Breast epithelium (tissue), 3 donors: Measurements from ENCODE around the gene PDSS2.

Source experiments
- POLR2A ChIP-seq: fragments of 450-650 bp; IDR thresholded peaks from one replicate; pipeline ENCODE4 v1.6.1; 2016; ENCODE audit warnings: antibody characterized with exemption, mild to moderate bottlenecking, moderate library complexity
- POLR2AphosphoS5 ChIP-seq, 3 donors: sonication (generic); formaldehyde crosslinking; IDR thresholded peaks; one replicate each; pipeline ENCODE4 v1.6.1; 2017; ENCODE audit warnings: antibody characterized with exemption in 3 of 3
- TF ChIP-seq, protein P1 (sequence below), 3 donors: fragments of 450-650 bp; IDR thresholded peaks; one replicate each; pipeline ENCODE4 v1.5.1; 2016 to 2017; ENCODE audit warnings: antibody characterized with exemption in 3 of 3, mild to moderate bottlenecking in 3 of 3, moderate library complexity in 3 of 3

- TF ChIP-seq POLR2A (no peak), POLR2AphosphoS5 (IDR thresholded peaks at IDR 0.05) (no peak)
- TF ChIP-seq, protein P1, sequence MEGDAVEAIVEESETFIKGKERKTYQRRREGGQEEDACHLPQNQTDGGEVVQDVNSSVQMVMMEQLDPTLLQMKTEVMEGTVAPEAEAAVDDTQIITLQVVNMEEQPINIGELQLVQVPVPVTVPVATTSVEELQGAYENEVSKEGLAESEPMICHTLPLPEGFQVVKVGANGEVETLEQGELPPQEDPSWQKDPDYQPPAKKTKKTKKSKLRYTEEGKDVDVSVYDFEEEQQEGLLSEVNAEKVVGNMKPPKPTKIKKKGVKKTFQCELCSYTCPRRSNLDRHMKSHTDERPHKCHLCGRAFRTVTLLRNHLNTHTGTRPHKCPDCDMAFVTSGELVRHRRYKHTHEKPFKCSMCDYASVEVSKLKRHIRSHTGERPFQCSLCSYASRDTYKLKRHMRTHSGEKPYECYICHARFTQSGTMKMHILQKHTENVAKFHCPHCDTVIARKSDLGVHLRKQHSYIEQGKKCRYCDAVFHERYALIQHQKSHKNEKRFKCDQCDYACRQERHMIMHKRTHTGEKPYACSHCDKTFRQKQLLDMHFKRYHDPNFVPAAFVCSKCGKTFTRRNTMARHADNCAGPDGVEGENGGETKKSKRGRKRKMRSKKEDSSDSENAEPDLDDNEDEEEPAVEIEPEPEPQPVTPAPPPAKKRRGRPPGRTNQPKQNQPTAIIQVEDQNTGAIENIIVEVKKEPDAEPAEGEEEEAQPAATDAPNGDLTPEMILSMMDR (IDR thresholded peaks at IDR 0.05): no peak
These were observed 343.6 kb downstream of the PDSS2 start for GRCh38 chr6:107115695-107116327.
